ENCODE data around the gene FRYL. TPM values are rescaled to one million over a fixed set of nuclear protein-coding genes. Genes with fewer than 3 reads are reported as not detected.
"Not testable (repeated sequence)": the region's sequence is repeated elsewhere in the genome, so short reads cannot be mapped to it uniquely, and the experiment has no call there.

The FRYL gene
- total RNA-seq, 1 donor from 2014 or later = 22.9 TPM

- no peak for DNase-seq (ENCODE audit: low spot score)
- no peak for ATAC-seq
Measured at GRCh38 chr4:48787056-48787455, 7.0 kb upstream of the FRYL start.

DNA sequence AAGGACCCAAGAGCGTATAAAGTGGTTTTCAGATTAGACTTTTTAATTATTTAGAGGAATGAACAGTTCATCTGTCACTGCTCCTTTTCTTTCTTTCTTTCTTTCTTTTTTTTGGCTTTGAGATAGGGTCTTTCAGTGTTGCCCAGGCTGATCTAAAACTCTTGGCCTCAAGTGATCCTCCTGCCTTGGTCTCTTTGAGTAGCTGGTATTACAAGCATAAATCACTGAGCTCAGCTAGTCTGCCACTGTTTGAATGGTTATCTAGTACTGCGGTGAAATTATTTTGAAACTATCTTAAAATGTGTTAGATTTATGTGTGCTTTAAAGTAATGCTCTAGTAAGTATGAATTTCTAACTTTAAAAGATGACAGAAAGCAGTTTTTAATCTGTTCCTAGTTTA, 6.5 kb upstream of the FRYL start:
- ATAC-seq (no peak), DNase-seq (ENCODE audit: low spot score) (no peak)

DNA sequence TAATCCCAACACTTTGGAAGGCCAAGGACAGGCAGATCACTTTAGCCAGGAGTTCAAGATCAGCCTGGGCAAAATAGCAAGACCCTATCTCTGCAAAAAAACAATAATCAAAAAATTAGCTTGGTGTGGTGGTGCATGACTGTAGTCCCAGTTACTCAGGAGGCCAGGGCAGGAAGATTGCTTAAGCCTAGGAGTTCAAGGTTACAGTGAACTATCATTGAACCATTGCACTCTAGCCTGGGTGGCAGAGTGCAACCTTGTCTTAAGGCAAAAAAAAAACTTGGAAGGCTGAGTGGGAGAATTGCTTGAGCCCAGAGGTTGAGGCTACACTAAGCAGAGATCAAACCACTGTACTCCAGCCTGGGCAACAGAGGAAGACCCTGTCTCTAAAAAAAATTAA, 5.2 kb upstream of the FRYL start:
- DNase-seq (ENCODE audit: low spot score) = no peak
- ATAC-seq = no peak

DNA sequence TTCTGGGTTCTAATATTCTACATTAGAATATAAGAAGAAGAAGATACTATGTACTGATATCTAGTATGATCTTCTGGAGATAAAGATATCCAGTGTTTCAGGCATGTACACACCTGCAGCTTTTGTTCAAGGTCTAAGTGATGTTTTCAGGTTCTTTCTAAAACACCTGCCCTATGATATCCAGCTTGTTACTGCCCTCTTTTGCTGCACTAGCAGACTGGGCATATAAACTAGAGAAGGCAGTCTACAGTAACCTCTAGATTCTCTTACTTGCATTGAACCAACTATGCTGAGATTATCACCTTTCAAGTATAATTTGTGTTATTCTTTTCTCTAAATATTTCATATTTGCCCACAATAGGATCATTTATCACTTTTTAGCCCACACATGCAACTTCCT, 1.9 kb upstream of the FRYL start:
- DNase-seq (ENCODE audit: low spot score) = no peak
- ATAC-seq = no peak

- no peak for ATAC-seq
- DNase-seq (ENCODE audit: low spot score) = peak; percentile 53
Measured at GRCh38 chr4:48780865-48781214, 761 bp upstream of the FRYL start.

DNA sequence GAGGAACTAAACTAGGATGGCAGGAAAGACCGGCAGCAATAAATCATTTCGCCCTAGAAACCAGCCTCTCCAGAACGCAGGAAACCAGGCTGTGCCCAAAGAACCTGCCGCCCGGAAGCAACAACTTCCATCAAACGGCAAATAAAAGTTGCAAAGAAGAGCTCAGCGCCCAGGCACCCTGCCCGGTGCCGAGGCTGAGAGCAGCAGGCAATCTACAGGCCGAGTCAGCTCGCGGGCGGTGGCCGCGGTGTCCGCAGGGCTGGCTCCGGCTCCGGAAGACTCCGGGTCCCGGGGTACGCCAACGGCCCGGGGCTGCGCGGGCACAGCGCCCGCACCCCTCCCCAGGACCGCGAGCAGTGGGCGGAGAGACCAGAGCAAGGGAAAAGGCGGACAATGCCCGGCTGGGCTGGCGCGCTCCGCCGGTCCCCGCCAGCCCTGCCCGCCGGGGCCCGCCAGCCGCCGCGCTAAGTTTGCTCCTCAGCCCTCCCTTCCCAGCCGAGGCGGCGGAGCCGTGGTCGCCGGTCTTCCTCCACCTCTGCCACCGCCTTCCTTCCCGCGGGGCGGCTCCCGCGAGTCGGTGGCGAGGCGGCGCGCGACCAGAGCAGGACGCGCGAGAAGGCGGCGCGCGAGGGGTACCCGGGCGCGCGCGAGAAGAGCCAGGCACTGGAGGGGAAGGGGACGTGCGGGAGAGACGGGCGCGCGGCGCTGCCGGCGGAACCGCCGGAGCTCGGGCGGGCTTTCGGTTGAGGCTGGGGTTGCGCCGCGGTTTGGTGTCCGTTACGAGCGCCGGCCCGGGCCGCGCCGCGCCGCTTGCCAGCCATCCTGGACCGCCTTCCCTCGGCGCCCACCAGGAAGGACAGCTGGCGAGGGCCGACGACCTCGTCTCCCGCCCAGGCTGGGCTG, 733 bp downstream of the FRYL start:
- DNase-seq (ENCODE audit: low spot score) = peak; percentile 76
- peak; percentile 56 for ATAC-seq

DNA sequence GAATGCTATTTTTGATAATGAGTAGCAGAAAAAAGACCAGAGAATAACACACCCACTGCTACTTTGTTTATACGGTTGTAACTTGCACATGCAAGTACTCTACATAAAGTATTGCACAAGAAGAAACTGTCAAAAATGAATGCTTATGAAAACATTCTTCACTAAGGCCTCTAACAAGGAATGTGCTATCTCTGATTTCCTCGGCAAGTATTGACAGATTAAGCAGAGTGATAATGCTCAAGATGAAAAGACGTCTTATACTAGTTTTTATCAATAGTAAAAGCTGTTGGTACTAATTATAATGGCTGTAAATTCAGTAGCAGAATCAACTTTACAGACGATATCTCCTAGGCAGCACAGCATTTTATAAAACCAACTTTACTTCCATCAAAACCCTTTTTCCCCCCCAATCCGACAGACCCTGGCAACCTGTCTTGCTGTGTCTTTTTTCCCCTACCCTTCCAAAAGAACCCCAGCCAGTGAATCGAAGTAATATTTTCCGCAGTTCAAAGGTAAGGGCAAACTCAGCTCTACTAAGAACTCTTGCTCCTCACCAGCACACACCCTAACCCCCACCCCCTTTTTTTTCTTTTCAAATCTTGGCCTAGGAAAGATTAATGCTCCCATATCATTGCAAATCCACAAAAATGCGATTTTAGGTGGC, 1.5 kb downstream of the FRYL start:
- no peak for ATAC-seq
- DNase-seq (ENCODE audit: low spot score) = no peak

GRCh38 chr4:48777739-48778138, 2.3 kb downstream of the FRYL start:
- no peak for ATAC-seq

GRCh38 chr4:48774760-48775710, 5.0 kb downstream of the FRYL start:
- DNase-seq (ENCODE audit: low spot score) (no peak), ATAC-seq (peak; percentile 51)

More at GRCh38 chr4:48777739-48778138, 2.3 kb downstream of the FRYL start:
- DNase-seq (ENCODE audit: low spot score) = no peak

DNA sequence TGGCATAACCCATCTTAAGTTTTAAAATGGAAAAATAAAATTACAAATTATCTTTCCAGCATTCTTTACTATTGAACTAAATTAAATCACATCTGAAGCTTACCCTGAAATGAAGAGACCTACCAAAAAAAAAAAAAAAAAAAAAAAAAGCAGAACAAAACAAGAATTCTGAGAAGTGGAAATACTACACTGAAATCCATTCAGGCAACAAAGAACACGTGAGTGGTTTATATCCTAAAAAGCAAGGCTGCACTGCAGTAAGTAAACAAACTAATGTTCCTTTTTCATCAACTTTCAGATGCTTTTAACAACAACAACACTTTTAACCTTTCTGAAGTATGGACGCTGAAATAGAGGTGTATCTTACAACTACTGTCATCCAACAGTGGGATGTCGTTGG, 7.5 kb downstream of the FRYL start:
- ATAC-seq = no peak
- DNase-seq (ENCODE audit: low spot score) = no peak

- DNase-seq (ENCODE audit: low spot score) (no peak), ATAC-seq (no peak)
Measured at GRCh38 chr4:48767055-48767929, 12.8 kb downstream of the FRYL start.

DNA sequence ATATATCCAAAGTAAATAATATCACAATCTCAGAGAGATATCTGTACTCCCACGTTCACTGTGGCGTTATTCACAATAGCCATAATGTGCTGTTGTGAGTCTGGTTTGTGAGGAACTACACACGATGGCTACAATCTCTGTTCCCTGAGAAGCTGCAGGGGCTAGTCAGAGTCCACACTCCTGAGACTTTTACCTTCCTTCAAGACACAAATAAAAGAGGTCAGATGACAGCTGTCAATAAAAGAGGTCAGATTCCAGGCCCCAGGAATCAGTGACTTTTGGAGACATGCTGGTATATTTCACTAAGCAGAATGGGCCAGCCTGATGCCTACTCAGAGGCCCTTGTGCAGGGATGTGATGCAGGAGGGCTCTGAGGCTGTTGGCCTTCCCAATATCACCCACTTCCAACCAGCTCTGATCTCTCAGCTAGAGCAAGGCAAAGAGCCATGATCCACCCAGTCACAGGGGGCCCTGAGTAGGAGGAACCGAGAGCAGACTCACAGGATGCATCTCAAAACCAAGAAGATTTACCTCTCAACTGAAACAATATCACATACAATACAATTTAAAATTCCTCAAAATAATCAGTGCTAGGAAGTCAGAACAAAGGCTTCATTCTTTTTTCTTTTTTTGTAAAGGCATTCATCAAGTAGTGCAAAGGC, 13.8 kb downstream of the FRYL start:
- no peak for DNase-seq (ENCODE audit: low spot score)
- ATAC-seq = no peak

DNA sequence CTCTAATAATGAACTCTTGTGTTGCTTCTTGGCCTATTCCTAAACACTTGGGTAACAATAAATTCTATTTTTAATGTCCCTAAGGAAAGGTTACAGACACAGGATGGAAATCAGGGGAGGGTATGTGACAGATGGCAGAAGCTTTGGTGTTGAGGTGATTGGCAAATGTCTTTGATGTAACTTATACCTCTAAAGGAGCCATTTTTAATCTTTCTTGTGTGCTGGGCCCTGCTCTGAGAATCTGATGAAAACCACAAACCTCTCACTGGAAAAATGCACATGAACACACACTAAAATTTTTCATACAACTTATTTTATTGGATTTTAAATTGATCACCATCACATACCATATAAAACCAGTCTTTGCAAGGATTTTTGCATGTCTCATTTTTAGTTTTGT, 17.7 kb downstream of the FRYL start:
- no peak for ATAC-seq
- DNase-seq (ENCODE audit: low spot score) = no peak

GRCh38 chr4:48761286-48761685, 18.8 kb downstream of the FRYL start:
- ATAC-seq (no peak), DNase-seq (ENCODE audit: low spot score) (no peak)

GRCh38 chr4:48758703-48759102, 21.4 kb downstream of the FRYL start:
- not testable (repeated sequence) for ATAC-seq; DNase-seq (ENCODE audit: low spot score)

DNA sequence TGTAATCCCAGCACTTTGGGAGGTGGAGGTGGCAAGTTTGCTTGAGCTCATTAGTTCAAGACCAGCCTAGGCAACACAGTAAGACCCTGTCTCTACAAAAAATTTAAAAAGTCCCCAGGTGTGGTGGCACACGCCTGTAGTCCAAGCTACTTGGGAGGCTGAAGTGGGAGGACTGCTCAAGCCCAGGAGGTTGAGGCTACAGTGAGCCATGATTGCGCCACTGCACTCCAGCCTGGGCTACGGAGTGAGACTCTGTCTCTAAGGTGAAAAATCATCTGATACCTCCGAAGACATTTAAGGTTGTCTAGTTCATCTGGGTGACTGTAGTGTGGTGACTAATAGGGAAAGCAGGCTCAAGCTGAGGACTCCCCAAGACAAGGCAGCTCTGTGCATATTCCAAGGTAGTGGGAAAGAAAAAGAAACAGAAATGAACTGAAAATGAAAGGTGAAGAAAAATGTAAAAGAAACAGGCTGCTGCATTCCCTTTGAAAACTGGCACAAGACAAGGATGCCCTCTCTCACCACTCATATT, 23.3 kb downstream of the FRYL start:
- ATAC-seq = no peak
- no peak for DNase-seq (ENCODE audit: low spot score)

GRCh38 chr4:48755281-48755680, 24.8 kb downstream of the FRYL start:
- ATAC-seq (no peak), DNase-seq (ENCODE audit: low spot score) (no peak)

DNA sequence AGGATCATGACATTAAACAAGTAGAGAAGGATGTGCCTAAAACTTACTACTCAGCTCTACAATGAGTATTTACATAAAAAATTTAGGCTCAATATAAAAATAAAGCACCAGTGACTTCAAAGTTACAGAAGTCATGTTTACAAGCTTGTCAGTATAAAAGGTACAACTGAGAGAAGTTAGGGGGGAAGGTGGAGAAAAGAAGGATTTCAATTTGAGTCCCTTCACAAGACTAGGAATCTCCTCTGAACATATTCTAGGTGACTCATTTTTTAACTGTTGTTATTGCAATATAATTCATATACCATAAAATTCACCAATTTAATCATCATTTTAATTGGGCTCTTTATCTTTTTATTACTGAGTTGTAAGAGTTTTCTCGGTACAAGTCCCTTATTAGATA, 26.9 kb downstream of the FRYL start:
- no peak for ATAC-seq

GRCh38 chr4:48752726-48753125, 27.4 kb downstream of the FRYL start:
- ATAC-seq (no peak), DNase-seq (ENCODE audit: low spot score) (no peak)

More for the DNA sequence above, 26.9 kb downstream of the FRYL start:
- no peak for DNase-seq (ENCODE audit: low spot score)

Measured in left lobe of liver (tissue), 2 donors.